ENCODE measurements around the gene APOBEC4.
"Not testable (repeated sequence)": the region's sequence is repeated elsewhere in the genome, so short reads cannot be mapped to it uniquely, and the experiment has no call there.

Gene APOBEC4

GRCh38 chr1:183632964-183633363, 20.2 kb downstream of the APOBEC4 start:
- DNase-seq, result no peak

GRCh38 chr1:183632114-183632513, 21.0 kb downstream of the APOBEC4 start:
- no peak for DNase-seq

- DNase-seq, result no peak
Measured at GRCh38 chr1:183630748-183631147, 22.4 kb downstream of the APOBEC4 start.

GRCh38 chr1:183628537-183628936, 24.6 kb downstream of the APOBEC4 start:
- DNase-seq, result no peak

GRCh38 chr1:183626236-183626635, 26.9 kb downstream of the APOBEC4 start:
- DNase-seq, result not testable (repeated sequence)

- DNase-seq, result peak; percentile 35
Measured at GRCh38 chr1:183622884-183623785, 30.0 kb downstream of the APOBEC4 start.

GRCh38 chr1:183622013-183622412, 31.1 kb downstream of the APOBEC4 start:
- no peak for DNase-seq

GRCh38 chr1:183620311-183620710, 32.8 kb downstream of the APOBEC4 start:
- DNase-seq, result no peak

GRCh38 chr1:183619781-183620180, 33.3 kb downstream of the APOBEC4 start:
- DNase-seq, result no peak

- not testable (repeated sequence) for DNase-seq
Measured at GRCh38 chr1:183618202-183618601, 34.9 kb downstream of the APOBEC4 start.

- not testable (repeated sequence) for DNase-seq
Measured at GRCh38 chr1:183612975-183613374, 40.1 kb downstream of the APOBEC4 start.

GRCh38 chr1:183612407-183612806, 40.7 kb downstream of the APOBEC4 start:
- DNase-seq, result no peak

- DNase-seq, result no peak
Measured at GRCh38 chr1:183611021-183611420, 42.1 kb downstream of the APOBEC4 start.

- peak; percentile 57 for DNase-seq
Measured at GRCh38 chr1:183609759-183610452, 43.2 kb downstream of the APOBEC4 start.

- no peak for DNase-seq
Measured at GRCh38 chr1:183609313-183609712, 43.8 kb downstream of the APOBEC4 start.

GRCh38 chr1:183607322-183607980, 45.7 kb downstream of the APOBEC4 start:
- DNase-seq, result no peak

GRCh38 chr1:183605904-183606303, 47.2 kb downstream of the APOBEC4 start:
- no peak for DNase-seq

- no peak for DNase-seq
Measured at GRCh38 chr1:183604815-183605214, 48.3 kb downstream of the APOBEC4 start.

- no peak for DNase-seq
Measured at GRCh38 chr1:183604038-183604808, 48.9 kb downstream of the APOBEC4 start.

GRCh38 chr1:183602510-183602909, 50.6 kb downstream of the APOBEC4 start:
- DNase-seq, result no peak

- no peak for DNase-seq
Measured at GRCh38 chr1:183600634-183601033, 52.5 kb downstream of the APOBEC4 start.

- DNase-seq, result no peak
Measured at GRCh38 chr1:183600136-183600535, 53.0 kb downstream of the APOBEC4 start.

GRCh38 chr1:183598386-183598785, 54.7 kb downstream of the APOBEC4 start:
- no peak for DNase-seq
